GM13976 (cell line): Measurements from ENCODE around the gene KICS2.
A peak's percentile ranks its signal among the peaks of the same experiment; 100 is the strongest.

Experiments used
- DNase-seq: peaks from one replicate; pipeline ENCODE4 v3.0.0; 2012; ENCODE audit warnings: low spot score
- in situ Hi-C: fragments of 300-500 bp; cut with MboI; formaldehyde crosslinking; loops from one replicate; pipeline ENCODE4 v1.12.0; 2022; ENCODE audit warnings: low sequenced_read_pairs, mixed read lengths, inconsistent platforms; ENCODE audit not compliant: unreplicated experiment
- TF ChIP-seq, protein P1 (sequence below): IDR thresholded peaks from 2 replicates; pipeline ENCODE4 v1.5.1; 2012; ENCODE audit warnings: borderline replicate concordance, mild to moderate bottlenecking; ENCODE audit not compliant: insufficient read depth; ENCODE audit errors: extremely low read depth, missing control alignments, control extremely low read depth

KICS2 gene

DNA sequence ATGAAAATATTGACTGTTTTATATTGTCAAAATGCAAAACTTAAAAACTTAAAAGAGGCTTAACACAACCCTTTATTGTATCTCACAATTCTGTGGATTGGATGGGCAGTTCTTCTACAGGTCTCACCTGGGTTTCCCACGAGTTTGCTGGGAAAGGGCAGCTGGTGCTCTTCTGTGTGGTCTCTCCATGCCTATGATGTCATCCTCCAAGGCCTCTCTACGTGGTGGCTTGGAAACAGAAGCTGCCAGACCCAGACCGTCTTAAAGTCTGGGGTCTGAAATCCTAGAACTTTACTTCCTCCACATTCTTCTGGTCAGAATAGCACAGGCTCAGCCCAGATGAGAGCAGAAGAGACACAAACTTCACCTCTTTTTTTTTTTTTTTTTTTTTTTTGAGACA is 36.5 kb upstream of the KICS2 start:
- DNase-seq: no peak
- TF ChIP-seq, protein P1, sequence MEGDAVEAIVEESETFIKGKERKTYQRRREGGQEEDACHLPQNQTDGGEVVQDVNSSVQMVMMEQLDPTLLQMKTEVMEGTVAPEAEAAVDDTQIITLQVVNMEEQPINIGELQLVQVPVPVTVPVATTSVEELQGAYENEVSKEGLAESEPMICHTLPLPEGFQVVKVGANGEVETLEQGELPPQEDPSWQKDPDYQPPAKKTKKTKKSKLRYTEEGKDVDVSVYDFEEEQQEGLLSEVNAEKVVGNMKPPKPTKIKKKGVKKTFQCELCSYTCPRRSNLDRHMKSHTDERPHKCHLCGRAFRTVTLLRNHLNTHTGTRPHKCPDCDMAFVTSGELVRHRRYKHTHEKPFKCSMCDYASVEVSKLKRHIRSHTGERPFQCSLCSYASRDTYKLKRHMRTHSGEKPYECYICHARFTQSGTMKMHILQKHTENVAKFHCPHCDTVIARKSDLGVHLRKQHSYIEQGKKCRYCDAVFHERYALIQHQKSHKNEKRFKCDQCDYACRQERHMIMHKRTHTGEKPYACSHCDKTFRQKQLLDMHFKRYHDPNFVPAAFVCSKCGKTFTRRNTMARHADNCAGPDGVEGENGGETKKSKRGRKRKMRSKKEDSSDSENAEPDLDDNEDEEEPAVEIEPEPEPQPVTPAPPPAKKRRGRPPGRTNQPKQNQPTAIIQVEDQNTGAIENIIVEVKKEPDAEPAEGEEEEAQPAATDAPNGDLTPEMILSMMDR: no peak
- in situ Hi-C loops: loop anchor here (10.0 kb wide), 1 partner anchor 414 kb away; the partner anchor contains the start of gene SRGAP1

DNA sequence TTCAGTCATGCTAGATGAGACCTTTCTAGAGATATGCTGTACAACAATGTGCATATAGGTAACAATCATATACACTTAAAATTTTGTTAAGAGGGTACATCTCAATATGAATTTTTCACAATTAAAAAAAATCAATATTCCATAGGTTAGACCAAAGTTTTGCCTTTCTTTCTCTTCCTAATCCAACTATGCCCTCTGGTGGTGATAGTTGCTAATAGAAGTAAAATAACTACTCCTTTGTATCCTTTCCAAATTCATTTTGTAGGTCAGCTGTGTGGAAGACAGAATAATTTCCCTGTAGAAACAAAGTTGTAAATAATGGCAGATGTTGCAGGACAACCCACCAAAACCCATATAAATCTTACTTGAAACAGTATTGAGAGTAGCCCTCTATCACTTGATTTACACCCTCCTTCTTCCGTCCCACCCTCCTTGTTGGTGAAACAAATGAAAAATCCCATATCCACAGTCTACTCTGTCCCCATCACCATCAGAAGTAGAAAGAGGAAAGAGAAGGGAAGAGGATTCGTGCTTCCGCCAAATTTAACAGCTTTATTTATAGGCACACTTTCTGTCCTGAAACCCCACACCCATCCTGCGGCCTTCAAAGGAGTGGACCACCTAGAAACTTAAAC is 34.2 kb upstream of the KICS2 start:
- in situ Hi-C loops: loop anchor here (10.0 kb wide), 1 partner anchor 411 kb away; the partner anchor contains the start of gene SRGAP1
- TF ChIP-seq, protein P1: peak; percentile 31
- DNase-seq: peak; percentile 48

GRCh38 chr12:64255249-64255648 is 33.2 kb upstream of the KICS2 start:
- in situ Hi-C loops: loop anchor here (10.0 kb wide), 1 partner anchor 410 kb away; the partner anchor contains the start of gene SRGAP1
- no peak for DNase-seq
- TF ChIP-seq, protein P1: no peak

GRCh38 chr12:64253356-64253755 is 31.3 kb upstream of the KICS2 start:
- in situ Hi-C loops: loop anchor here (10.0 kb wide), 1 partner anchor 409 kb away; the partner anchor contains the start of gene SRGAP1
- no peak for DNase-seq
- TF ChIP-seq, protein P1: no peak

- in situ Hi-C loops: loop anchor here (10.0 kb wide), 1 partner anchor 408 kb away; the partner anchor contains the start of gene SRGAP1
- TF ChIP-seq, protein P1: no peak
- DNase-seq: no peak
Measured at GRCh38 chr12:64252681-64253080, 30.6 kb upstream of the KICS2 start.

- in situ Hi-C loops: no loop called here
- TF ChIP-seq, protein P1: no peak
Measured at GRCh38 chr12:64243809-64244208, 21.7 kb upstream of the KICS2 start.

More at GRCh38 chr12:64243809-64244208, 21.7 kb upstream of the KICS2 start:
- no peak for DNase-seq
